K562 (cell line): ENCODE results near the gene PPP1R14C. TPM values are rescaled to one million over a fixed set of nuclear protein-coding genes. Genes with fewer than 3 reads are reported as not detected.

ENCODE experiments used
- ATAC-seq: fragments of 200-7000 bp; cut with Tn5 transposase; 3 replicates; pipeline ENCODE4 v1.9.1; 2020; ENCODE audit warnings: moderate library complexity
- BruUV-seq: library from RNA; stranded (reverse); fragments of 400-500 nt; replicated peaks from 2 replicates; lab custom pipeline; 2021; lab: Mats Ljungman, UMichigan
- CTCF ChIA-PET: fragments of 300-600 bp; formaldehyde crosslinking; extraction: SDS; loops from one replicate; lab custom pipeline; 2021; ENCODE audit warnings: low intra/inter-chr PET ratio; lab: Yijun Ruan, JAX
- POLR2A ChIA-PET: fragments of 300-600, 350-650 bp; sonication (Branson Sonifier 250); formaldehyde crosslinking; extraction: SDS; loops from one replicate; lab custom pipeline; 2021; ENCODE audit warnings: antibody characterized with exemption, inconsistent platforms; lab: Yijun Ruan, JAX
- DNase-seq, 4 experiments: peaks; one replicate each; pipeline versions ENCODE4 v3.0.0 to v3.0.0-alpha.2; 2011 to 2018; ENCODE audit warnings: low spot score in 3 of 4, mixed read lengths in 3 of 4; ENCODE audit errors: extremely low read depth in 1 of 4
- FAIRE-seq: peaks from 2 replicates; lab custom pipeline; 2011; peaks lifted over from hg19 to GRCh38; lab: Jason Lieb, UNC
- H2AFZ ChIP-seq: 2 replicates; pipeline ENCODE4 v1.6.0; 2011; ENCODE audit warnings: low read depth, low read length, control low read depth, inconsistent platforms
- H3K27ac ChIP-seq: fragments of 200-600 bp; 3 replicates; pipeline ENCODE4 v1.8.0; 2011; ENCODE audit warnings: low read depth, mild to moderate bottlenecking, control low read depth, inconsistent platforms, low read length, moderate library complexity, mixed read lengths; ENCODE audit errors: extremely low read depth
- H3K27me3 ChIP-seq, 2 experiments: fragments of 300-600 bp in 1 of 2; 2 replicates in 1 of 2; 3 replicates in 1 of 2; pipeline versions ENCODE4 v1.6.0 to v1.8.0; 2011; ENCODE audit warnings: inconsistent platforms in 2 of 2, low read length in 2 of 2, mild to moderate bottlenecking in 1 of 2, mixed read lengths in 1 of 2, moderate library complexity in 1 of 2; ENCODE audit not compliant: control insufficient read depth in 2 of 2, insufficient read depth in 2 of 2
- H3K36me3 ChIP-seq: fragments of 300-600 bp; 3 replicates; pipeline ENCODE4 v1.8.0; 2011; ENCODE audit warnings: mild to moderate bottlenecking, low read length, inconsistent platforms; ENCODE audit not compliant: control insufficient read depth, insufficient read depth
- H3K4me1 ChIP-seq, 2 experiments: fragments of 200-600 bp in 1 of 2; replicated peaks in 1 of 2; 2 replicates in 1 of 2; 3 replicates in 1 of 2; pipeline versions ENCODE4 v1.5.1 to v1.8.0; 2011; ENCODE audit warnings: inconsistent platforms in 2 of 2, low read length in 2 of 2, mild to moderate bottlenecking in 1 of 2, mixed read lengths in 1 of 2, moderate library complexity in 1 of 2; ENCODE audit not compliant: control insufficient read depth in 2 of 2, insufficient read depth in 2 of 2
- H3K4me2 ChIP-seq: 2 replicates; pipeline ENCODE4 v1.6.1; 2011; ENCODE audit warnings: low read length, control low read depth, inconsistent platforms, mixed read lengths; ENCODE audit not compliant: insufficient read depth
- H3K4me3 ChIP-seq: fragments of 200-600 bp; sonication (generic), shearing (Covaris generic); 2 replicates; pipeline ENCODE4 v1.5.1; 2016; ENCODE audit warnings: control low read depth, inconsistent platforms
- H3K79me2 ChIP-seq: fragments of 200-600 bp; 3 replicates; pipeline ENCODE4 v1.8.0; 2011; ENCODE audit warnings: low read length, inconsistent platforms; ENCODE audit not compliant: control insufficient read depth, insufficient read depth
- H3K9ac ChIP-seq, 2 experiments: 2 replicates each; pipeline versions ENCODE4 v1.6.0 to v1.6.1; 2011; ENCODE audit warnings: low read depth in 2 of 2, low read length in 2 of 2, control low read depth in 1 of 2, inconsistent platforms in 1 of 2, mild to moderate bottlenecking in 1 of 2, mixed read lengths in 1 of 2; ENCODE audit not compliant: insufficient read depth in 1 of 2
- H3K9me1 ChIP-seq: one replicate; pipeline ENCODE4 v1.6.0; 2011; ENCODE audit warnings: inconsistent platforms, mild to moderate bottlenecking, low read length, moderate library complexity; ENCODE audit not compliant: control insufficient read depth, insufficient read depth
- H3K9me3 ChIP-seq: replicated peaks from 2 replicates; pipeline ENCODE4 v1.5.1; 2011; ENCODE audit warnings: low read depth, low read length, inconsistent platforms; ENCODE audit not compliant: control insufficient read depth, insufficient read depth
- H4K20me1 ChIP-seq: replicated peaks from 2 replicates; pipeline ENCODE4 v1.6.1; 2011; ENCODE audit warnings: low read length, inconsistent platforms, mixed read lengths; ENCODE audit not compliant: control insufficient read depth, insufficient read depth
- ARID1B ChIP-seq: fragments of 450-650 bp; IDR thresholded peaks from 2 replicates; pipeline ENCODE4 v1.6.1; 2016; ENCODE audit warnings: antibody characterized with exemption, mild to moderate bottlenecking, inconsistent platforms
- ARID4B ChIP-seq: sonication (generic); formaldehyde crosslinking; IDR thresholded peaks from 2 replicates; pipeline ENCODE4 v1.8.0; 2022; ENCODE audit warnings: mild to moderate bottlenecking, missing genetic modification reagents
- CBFA2T2 ChIP-seq: fragments of 450-650 bp; conservative IDR thresholded peaks from 2 replicates; pipeline ENCODE4 v1.6.1; 2017; ENCODE audit warnings: mild to moderate bottlenecking
- GTF2E2 ChIP-seq: fragments of 200-800 bp; sonication (Bioruptor generic); IDR thresholded peaks from 2 replicates; pipeline ENCODE4 v1.6.1; 2016; ENCODE audit warnings: missing genetic modification characterization, missing compliant biosample characterization
- KHSRP ChIP-seq: fragments of 450-650 bp; IDR thresholded peaks from 2 replicates; pipeline ENCODE4 v1.6.1; 2017
- MBD2 ChIP-seq: sonication (generic); IDR thresholded peaks from 2 replicates; pipeline ENCODE4 v1.6.1; 2016; ENCODE audit warnings: low read depth, borderline replicate concordance
- MLLT1 ChIP-seq, 2 experiments: fragments of 450-650 bp; IDR thresholded peaks; 2 replicates each; pipeline ENCODE4 v1.6.1; 2016
- NCOA4 ChIP-seq: fragments of 450-650 bp; IDR thresholded peaks from 2 replicates; pipeline ENCODE4 v1.6.1; 2018; ENCODE audit warnings: mild to moderate bottlenecking; ENCODE audit not compliant: partially characterized antibody
- RFX7 ChIP-seq: fragments of 250-450 bp; sonication (Bioruptor Pico); IDR thresholded peaks from 2 replicates; pipeline ENCODE4 v1.5.1; 2021; ENCODE audit warnings: mild to moderate bottlenecking
- SMARCA4 ChIP-seq: fragments of 450-650 bp; IDR thresholded peaks from 2 replicates; pipeline ENCODE4 v1.6.1; 2016
- TAL1 ChIP-seq: fragments of 450-650 bp; IDR thresholded peaks from 2 replicates; pipeline ENCODE4 v1.6.1; 2016; ENCODE audit warnings: mild to moderate bottlenecking
- ZEB2 ChIP-seq: fragments of 450-650 bp; IDR thresholded peaks from 2 replicates; pipeline ENCODE4 v1.6.1; 2016
- ZFX ChIP-seq: sonication (generic); formaldehyde crosslinking; IDR thresholded peaks from 2 replicates; pipeline ENCODE4 v1.8.0; 2022; ENCODE audit warnings: mild to moderate bottlenecking, missing genetic modification reagents, moderate library complexity
- ZNF263 ChIP-seq: sonication (generic); formaldehyde crosslinking; IDR thresholded peaks from 2 replicates; pipeline ENCODE4 v1.8.0; 2022; ENCODE audit warnings: mild to moderate bottlenecking, missing genetic modification reagents, borderline replicate concordance
- ZNF384 ChIP-seq: IDR thresholded peaks from 2 replicates; pipeline ENCODE4 v1.6.1; 2012; ENCODE audit warnings: low read depth, low read length, improper control_type of control experiment
- WGBS: fragments of 100-300 bp; shearing (Covaris generic); methylation state at CpG from one replicate; pipeline ENCODE4 v1.1.6; 2016; ENCODE audit warnings: low coverage, mixed read lengths; ENCODE audit not compliant: insufficient coverage; ENCODE audit errors: missing lambda C conversion rate; 5-methylcytosine and 5-hydroxymethylcytosine counted together
- in situ Hi-C: fragments of 300-500 bp; cut with MboI; formaldehyde crosslinking; loops from 4 replicates; pipeline ENCODE4 v1.15.0; 2018; ENCODE audit warnings: inconsistent platforms, mixed read lengths
- intact Hi-C: fragments of 100-400 bp; cut with micrococcal nuclease; formaldehyde crosslinking; loops from 2 replicates; pipeline ENCODE4 v1.14.2; 2022
- polyA plus RNA-seq, 8 experiments: library from polyadenylated mRNA; depleted of rRNA in 4 of 8; stranded (reverse) in 5 of 8; unstranded in 3 of 8; fragments of >200 nt; fragmentation: Nextera tagmentation in 2 of 8; fragmentation: Illumina TruSeq in 1 of 8; extraction: Ambion mirVana in 2 of 8; extraction: Trizol in 1 of 8; gene quantifications; 2 replicates each; pipeline versions ENCODE4 v1.2.1 to v1.2.3, GENCODE V29; 2011 to 2014; ENCODE audit warnings: inconsistent platforms in 1 of 8, missing spikeins in 1 of 8
- total RNA-seq, 7 experiments: library from RNA; depleted of rRNA in 6 of 7; stranded (reverse); fragments of >200 nt in 6 of 7; fragmentation: Illumina TruSeq in 2 of 7; extraction: Trizol in 2 of 7; gene quantifications; 2 replicates each; pipeline versions ENCODE4 v1.2.1 to v1.2.3, GENCODE V29; 2011 to 2021; ENCODE audit warnings: low replicate concordance in 1 of 7

PPP1R14C gene
- total and polyA plus RNA-seq, 9 of the 15 experiments (the other 6 are each of a cell fraction or from before 2014, with no cell fraction given) = 4.5 to 16.6 (median 11.9) TPM

- TF ChIP-seq MLLT1 (IDR thresholded peaks at IDR 0.05) = 0 out of 4 replicates have a peak, but pooled peaks of 1 of the 2 experiments have one; percentile 41
- TF ChIP-seq KHSRP = no peak
- no peak for TF ChIP-seq GTF2E2 (tag)
- TF ChIP-seq, all 486 proteins: peak for 5
Observed at GRCh38 chr6:150203871-150204545, 61.2 kb downstream of the PPP1R14C start (continued).

- Histone ChIP-seq H4K20me1 (no peaks in the 10 kb centered on the region; the same call in 1 of the 2 replicates), H3K4me3 (no peak overlapping the region), H3K36me3 (no peaks in the 10 kb centered on the region), H3K4me2 (peak overlapping the region; percentile 29; the same call in 1 of the 2 replicates), H2AFZ (no peak overlapping the region), H3K27ac (no peak overlapping the region), H3K79me2 (0 out of 3 replicates have a peak, but pooled peaks cover 2% of the 10 kb centered on the region), H3K9me1 (no peaks in the 10 kb centered on the region), H3K9me3 (no peaks in the 10 kb centered on the region), H3K9ac (peak overlapping the region in 1 of 2 experiments; percentile 79; a peak in 1 of 4 replicates), H3K4me1 (peaks cover 20 to 23% of the 10 kb centered on the region in 2 experiments; a peak in 4 of 5 replicates), H3K27me3 (no peaks in the 10 kb centered on the region)
- FAIRE-seq (no peak), DNase-seq (peak in 2 of 4 experiments; percentile 27 to 32), ATAC-seq (peak; percentile 52)
- in situ Hi-C loops = no loop called here
- ChIA-PET CTCF (no interaction called here), POLR2A (interaction anchor here (0.8 to 1.4 kb wide), 3 partner anchors 9 to 24 kb away, joined by 3 read pairs; no protein-coding TSS in a partner anchor)
- no TSS peak for BruUV-seq
- 26% methylated on average over 9 of the region's 9 CpGs for WGBS
- intact Hi-C loops = no loop called here
- TF ChIP-seq ARID1B (peak; percentile 52), CBFA2T2 (no peak), ZEB2 (no peak), SMARCA4 (0 out of 2 replicates have a peak, but pooled peaks have one; percentile 24), ZFX (CRISPR knock-in tag) (no peak), NCOA4 (no peak), MBD2 (0 out of 2 replicates have a peak, but pooled peaks have one; percentile 10), TAL1 (peak; percentile 31; the same call in 1 of the 2 replicates), KHSRP (no peak), ARID4B (CRISPR knock-in tag) (no peak), RFX7 (CRISPR knock-in tag) (no peak), ZNF263 (CRISPR knock-in tag) (peak; percentile 81), ZNF384 (peak; percentile 75; the same call in 1 of the 2 replicates)
Observed at GRCh38 chr6:150204705-150205472, 62.0 kb downstream of the PPP1R14C start.
